GM18867 (cell line): Measurements from ENCODE around the gene ZNF514.
"Not testable (repeated sequence)": the region's sequence is repeated elsewhere in the genome, so short reads cannot be mapped to it uniquely, and the experiment has no call there.

Source experiments
- ATAC-seq: cut with Tn5 transposase; IDR thresholded peaks from one replicate; pipeline ENCODE4 v1.9.1; 2021; ENCODE audit warnings: mild to moderate bottlenecking, moderate library complexity; ENCODE audit not compliant: unreplicated experiment

ZNF514 gene

DNA sequence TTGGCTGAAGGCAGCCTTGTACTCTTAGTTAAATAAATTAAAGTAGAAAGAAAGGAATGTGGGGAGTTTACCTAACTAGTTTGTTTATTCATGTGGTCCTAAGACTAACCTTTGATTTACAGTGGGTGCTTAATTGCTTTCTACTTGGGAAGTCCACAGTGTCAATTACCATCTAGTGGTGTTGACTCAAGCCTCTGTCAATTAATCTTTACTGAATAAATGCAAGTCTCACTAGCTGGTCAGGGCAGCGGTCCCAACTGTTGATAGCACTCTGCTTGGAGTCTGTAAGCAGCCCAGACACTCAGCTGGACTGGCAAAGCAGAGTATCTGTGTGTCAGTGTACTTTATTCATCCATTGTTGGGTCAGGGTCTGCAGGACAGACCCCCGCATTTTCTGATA lies 15.8 kb downstream of the ZNF514 start:
- no peak for ATAC-seq

DNA sequence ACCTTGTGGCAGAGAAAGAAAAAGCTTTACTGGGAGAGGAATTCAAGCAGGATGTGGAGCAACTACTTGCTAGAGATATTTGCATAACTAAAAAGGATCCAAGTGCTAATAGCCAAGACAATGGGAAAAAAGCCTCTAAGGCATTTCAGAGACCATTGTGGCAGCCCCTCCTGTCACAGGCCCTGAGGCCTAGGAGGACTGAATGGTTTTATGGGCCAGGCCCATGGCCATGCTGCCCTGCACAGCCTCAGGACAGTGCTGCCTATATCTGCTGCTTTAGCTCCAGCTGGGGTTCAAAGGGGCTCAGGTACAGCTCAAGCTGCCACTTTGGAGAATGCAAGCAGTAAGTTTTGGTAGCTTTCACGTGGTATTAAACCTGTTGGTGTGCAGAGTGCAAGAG lies 20.9 kb downstream of the ZNF514 start:
- no peak for ATAC-seq

DNA sequence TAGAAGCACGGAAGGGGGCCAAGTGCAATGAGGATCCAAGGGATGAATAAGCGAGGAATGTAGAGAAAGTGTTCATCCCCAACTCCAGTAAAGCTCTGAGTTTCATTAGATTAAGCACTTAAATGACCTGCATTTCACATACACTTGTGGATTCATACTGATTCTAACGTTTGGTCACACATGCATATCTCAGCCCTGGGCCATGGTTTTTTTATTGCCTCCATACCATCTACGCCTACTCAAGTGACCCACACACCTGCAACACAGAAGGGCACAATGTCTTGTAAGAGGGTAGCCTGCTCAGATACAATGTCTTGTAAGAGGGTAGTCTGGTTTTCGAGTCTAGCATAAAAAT lies 37.5 kb downstream of the ZNF514 start:
- ATAC-seq, result peak; percentile 12

DNA sequence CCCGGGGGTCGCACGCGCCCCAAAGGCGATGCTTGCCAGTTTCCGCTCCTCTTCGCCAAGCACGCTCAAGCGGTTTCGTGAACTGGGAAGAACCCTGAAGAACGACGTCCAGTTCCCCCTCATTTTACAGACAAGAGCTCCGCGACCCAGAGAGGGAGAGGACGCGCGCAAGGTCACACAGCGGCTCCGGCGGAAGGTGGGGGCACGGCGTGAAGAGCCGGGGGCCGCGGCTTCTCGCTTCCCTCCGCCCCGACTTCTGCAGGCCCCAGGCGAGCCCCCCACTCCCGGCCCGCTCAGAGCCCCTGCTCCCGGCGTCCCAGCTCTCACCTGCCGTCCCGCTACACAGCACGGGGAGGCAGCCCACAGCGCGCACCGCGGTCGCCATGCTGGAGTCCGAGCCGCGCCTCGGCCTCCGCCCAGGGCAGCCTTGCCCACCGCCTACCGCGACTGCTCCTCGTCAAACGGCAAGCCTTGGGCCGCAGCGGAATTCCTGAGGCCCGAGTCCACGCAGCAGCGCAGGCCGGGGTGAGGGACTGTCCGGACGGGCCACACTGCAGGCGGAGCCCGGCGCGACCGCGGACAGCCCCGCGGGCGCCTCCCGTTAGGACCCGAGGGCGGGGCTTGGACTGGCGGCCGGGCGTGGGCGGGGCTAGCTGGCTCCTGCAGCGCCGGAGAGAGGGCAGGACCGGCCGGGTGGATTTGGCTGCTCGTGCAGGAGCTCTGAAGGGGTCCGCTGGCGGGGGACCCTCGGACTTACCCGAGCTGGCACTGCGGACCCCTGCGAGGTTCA lies 38.0 kb downstream of the ZNF514 start, which contains the start of gene MRPS5:
TSS of gene MRPS5 (minus strand) at position 402 of the 790 bp plus-strand sequence. CDS start at position 385, 17 bp downstream.
- ATAC-seq, result peak; percentile 95

DNA sequence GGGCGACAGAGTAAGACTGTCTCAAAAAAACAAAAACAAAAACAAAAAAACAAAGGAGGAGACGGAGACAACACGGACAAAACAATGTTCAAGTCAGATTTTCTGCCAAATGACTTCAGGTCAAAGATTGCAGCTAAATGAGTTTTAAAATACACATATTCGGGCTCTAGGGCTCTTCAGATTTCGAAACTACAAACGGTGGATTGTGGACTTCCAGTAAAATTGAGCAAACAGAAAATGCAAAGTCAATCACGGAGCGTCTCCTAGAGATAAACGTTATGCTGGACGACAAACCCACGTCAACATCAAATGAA lies 38.6 kb downstream of the ZNF514 start:
- ATAC-seq, result peak; percentile 2

DNA sequence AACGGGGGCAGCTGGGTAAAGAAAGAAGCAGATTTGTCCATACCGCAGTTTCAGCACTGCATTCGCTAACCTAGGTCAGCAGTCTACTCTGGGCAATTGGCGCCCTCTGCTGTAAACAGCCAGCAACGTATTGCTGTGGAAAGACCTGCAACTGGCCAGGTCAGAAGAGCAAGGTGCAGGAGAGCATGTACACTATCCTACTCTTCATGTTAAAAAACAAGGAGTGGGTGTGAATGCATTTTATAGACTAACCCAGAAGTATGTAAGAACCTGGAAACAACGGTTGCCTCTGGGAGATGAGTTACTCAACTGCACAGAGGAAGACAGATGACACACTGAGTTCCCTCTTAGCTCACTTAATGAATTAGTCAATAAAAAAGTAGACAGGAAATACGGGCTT lies 44.2 kb downstream of the ZNF514 start:
- peak; percentile 98 for ATAC-seq

DNA sequence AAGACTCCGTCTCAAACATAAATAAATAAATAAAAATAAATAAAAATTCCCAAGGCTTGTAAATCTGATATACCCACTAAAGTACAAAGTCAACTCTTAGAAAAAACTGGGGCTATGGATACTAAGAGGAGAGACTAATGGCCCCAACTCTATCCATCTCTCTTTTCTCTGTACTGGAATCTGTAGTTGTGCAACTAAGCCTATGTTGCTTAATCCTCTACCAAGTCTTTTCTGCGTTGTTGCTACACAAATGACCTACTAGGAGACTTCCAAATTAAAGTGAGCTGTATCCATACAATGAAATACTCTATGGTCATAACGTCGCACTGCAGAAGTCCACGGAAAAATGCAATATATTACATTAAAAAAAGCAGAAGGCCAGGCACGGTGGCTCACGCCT lies 46.2 kb downstream of the ZNF514 start:
- ATAC-seq, result no peak

DNA sequence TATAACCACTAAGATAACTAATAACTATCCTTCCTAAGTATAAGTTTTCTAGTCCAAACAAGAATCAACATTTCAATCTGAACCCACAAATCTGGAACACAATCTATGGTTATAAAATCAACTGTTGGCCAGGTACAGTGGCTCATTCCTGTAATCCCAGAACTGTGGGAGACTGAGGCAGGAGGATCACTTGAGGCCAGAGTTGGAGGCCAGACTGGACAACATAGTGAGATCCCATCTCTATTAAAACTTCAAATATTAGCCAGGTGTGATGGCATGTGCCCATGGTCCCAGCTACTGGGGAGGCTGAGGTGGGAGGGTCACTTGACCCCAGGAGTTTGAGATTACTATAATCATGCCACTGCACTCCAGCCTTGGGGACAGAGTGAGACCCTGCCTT lies 49.3 kb downstream of the ZNF514 start:
- no peak for ATAC-seq

DNA sequence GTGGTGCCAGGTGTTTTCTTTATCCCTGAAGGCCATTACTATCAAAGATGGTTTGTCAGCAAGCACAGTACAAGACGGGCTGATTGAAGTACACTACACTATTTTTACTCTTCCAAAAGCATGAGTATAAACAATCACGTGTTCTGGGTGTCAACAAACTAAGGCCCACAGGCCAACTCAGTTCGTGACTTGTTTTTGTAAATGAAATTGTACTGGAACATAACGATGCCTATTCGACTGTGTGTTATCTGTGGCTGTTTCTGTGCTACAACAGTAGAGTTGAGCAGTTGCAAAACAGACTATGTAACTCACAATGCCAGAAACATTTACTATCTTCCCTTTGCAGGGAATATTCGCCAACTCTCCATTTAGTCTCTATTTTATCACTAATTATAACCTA lies 50.4 kb downstream of the ZNF514 start:
- no peak for ATAC-seq

DNA sequence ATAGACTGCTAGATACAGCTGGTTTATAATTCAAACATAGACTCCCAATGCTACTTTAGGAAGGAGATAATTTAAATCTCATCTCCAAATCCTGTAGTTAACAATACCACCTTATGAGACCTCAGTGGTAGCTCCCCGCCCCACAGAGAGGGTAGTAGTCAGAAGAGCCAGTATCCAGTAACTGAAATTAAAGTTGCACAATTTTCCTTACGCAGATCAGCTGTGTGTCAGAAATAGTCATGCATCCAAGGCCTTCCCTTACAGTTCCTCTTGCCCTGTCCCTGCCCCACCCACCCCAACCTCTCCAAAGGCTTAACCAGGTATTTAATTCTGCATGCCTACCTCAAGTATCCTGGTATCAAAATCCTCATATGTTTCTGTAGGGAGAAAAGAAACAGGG lies 53.6 kb downstream of the ZNF514 start:
- ATAC-seq, result no peak

DNA sequence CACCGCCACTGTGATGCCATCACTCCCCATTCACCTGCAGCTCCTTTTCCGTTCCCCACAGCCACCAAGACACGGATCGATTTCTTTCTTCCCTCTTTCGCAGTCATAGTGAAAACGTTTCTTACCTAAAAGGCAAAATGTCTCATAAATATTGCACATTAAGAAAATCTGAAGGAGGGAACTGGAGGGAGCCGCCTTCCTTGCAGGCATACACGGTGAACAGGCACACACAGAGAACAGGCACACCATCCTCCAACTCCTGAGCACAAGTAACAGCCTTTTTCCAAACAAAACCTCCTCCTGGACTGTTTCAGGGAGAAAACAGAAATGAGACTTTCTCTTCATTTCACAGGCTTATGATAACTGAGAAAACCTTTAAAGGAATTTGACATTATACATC lies 55.0 kb downstream of the ZNF514 start:
- no peak for ATAC-seq

DNA sequence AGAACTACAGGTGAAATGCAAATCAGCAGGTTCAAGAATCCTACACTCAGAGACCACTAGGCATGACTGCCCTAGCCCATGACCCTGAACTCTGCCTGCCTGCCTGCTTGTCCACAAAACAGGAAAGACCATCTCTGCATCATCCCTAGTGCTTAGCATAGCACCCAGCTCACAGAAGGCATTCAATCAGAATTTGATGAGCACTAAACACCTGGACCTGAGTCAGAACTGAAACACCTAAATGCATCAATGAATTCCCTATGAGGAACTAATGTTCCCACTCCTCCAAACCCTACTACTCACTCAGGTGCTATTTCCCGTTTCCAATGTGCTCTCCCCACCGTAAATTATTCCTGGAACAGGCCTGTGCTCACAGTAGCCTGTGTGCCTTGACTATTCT lies 59.7 kb downstream of the ZNF514 start:
- no peak for ATAC-seq

DNA sequence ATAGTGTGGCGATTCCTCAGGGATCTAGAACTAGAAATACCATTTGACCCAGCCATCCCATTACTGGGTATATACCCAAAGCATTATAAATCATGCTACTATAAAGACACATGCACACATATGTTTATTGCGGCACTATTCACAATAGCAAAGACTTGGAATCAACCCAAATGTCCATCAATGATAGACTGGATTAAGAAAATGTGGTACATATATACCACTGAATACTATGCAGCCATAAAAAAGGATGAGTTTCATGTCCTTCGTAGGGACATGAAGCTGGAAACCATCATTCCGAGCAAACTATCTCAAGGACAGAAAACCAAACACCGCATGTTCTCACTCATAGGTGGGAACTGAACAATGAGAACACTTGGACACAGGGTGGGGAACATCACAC lies 61.4 kb downstream of the ZNF514 start:
- not testable (repeated sequence) for ATAC-seq
